Lung microvascular endothelial cell (primary cell): Measurements from ENCODE around the gene MEX3C. TPM values are rescaled to one million over a fixed set of nuclear protein-coding genes. Genes with fewer than 3 reads are reported as not detected.

Experiments
- DNase-seq, 2 donors: peaks; one replicate each; pipeline versions ENCODE4 v3.0.0 to v3.0.0-alpha.2; 2010; ENCODE audit warnings: low read depth in 2 of 2
- total RNA-seq: library from RNA; depleted of rRNA; stranded (reverse); fragments of >200 nt; gene quantifications from 2 replicates; pipeline ENCODE4 v1.2.1, GENCODE V29; 2014

The MEX3C gene
- 25.1 and 26.0 TPM in 2 replicates for total RNA-seq

GRCh38 chr18:51197661-51198424 lies at the start of gene MEX3C:
Gene MEX3C (minus strand): TSS chr18:51197681. CDS start chr18:51197320, 361 bp downstream.
- DNase-seq: peak; percentile 99

DNA sequence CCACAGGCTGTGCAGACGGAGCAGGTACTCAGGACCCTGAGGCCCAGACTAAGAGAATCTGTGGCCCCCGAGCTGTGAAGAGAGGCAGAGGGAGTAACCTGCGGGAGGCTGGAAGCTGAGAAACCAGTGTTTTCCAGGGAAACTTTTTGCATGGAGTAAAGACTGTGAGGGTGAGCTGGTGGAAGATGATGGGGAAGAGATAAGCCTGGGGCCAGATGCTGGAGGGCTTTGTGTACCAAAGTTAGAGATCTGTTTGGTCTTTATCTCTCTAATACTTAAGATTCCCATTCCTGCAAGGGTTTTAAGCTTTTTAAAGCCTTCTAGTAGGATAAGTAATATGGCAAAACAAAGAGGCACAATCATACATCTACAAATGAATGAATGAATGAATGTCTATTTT lies 43.7 kb upstream of the MEX3C start:
- no peak for DNase-seq

DNA sequence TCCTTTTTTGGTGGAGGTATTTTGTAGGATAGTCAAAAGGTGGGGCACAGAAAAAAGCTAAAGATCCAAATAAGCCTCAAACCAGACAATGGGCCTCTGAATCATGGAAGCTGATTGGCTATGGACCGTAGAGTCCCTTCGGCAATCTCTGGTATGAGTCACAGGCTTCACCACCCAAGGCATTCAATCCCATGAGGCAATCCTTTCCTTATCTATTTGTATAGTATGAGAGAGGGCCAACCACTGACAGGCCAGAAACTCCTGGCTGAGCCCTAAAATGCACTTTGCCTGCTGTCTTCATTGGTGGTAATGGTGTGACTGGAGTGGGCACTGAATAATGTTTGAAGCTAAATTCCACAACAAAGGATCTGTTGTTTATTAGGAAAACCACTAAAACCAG lies 38.7 kb upstream of the MEX3C start:
- peak in 1 of 2 donors; percentile 4 for DNase-seq

GRCh38 chr18:51235009-51235789 lies 37.7 kb upstream of the MEX3C start:
- no peak for DNase-seq

DNA sequence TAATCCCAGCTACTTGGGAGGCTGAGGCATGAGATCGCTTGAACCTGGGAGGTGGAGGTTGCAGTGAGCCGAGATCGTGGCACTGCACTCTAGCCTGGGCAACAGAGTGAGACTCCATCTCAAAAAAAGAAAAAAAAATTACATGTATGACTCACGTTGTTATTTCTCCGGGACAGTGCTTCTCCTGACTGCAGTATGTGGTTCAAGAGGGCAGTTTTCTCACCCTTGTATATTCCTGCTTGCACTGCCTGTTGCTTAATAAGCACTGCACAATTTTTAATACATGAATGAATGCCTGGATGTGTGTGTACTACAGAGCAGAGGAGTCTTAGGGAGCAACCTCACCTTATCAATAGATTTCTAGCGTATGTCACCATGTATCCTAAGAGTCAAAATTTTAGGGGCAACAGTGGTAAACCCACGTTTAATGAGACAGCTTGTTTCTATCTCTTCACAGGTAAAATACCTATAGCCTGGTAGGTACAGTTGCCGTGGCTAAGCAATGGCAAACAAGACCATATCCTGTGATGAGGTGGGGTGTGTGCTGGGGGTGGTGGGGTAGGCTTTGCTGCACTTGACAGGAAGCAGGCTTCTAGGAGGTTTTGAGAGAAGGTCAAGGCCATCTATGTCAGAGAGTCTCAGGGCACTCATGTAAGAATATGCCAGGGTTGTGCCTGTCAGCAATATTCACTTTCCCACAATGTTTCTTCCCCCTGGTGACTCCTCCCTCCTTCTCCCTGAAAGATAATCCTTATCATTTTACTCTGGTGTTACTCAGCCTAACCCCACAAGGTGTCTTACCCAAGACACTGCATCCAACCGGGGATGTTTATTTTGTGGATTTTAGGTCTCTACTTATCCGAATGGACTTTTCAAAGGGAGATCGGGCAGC lies 36.9 kb upstream of the MEX3C start:
- DNase-seq: no peak

DNA sequence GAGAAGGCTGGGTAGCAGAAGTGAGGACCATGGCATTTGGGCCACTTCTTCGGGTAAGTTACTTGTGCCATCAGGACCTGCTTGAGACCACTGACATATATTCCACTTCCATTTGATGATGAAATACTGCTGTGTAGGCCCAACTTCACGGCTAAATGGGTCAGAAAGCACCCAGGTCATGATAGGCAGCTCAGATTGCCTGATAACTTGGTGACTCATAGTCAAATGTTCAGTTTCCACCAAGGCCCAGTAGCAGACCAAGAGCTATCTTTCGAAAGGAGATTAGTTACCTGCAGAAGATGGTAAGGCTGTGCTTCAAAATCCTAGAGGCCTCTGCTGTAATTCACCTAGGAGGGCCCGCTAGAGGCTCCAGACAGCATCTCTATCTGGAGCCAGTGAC lies 31.8 kb upstream of the MEX3C start:
- no peak for DNase-seq

GRCh38 chr18:51227660-51228059 lies 30.2 kb upstream of the MEX3C start:
- no peak for DNase-seq

- no peak for DNase-seq
These were observed 29.3 kb upstream of the MEX3C start for GRCh38 chr18:51226587-51227350.

DNA sequence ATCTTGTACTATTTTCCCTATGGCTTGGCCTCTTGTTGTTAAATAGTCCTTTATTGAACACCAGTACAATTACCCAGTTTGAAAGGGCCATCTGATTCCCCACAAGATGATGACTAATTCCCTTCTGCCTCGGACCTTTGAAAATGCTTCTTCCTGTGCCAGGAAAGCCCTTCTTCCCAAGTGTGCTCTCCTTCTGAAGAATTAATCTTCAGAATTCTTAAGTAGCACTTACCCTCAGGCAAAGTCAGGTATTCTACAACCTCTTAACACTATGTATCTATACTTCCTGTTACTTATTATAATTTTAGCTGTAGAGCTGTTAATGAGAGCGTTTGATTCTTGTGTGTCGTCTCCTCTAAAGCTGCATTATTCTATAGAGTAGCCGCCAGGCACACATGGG lies 28.6 kb upstream of the MEX3C start:
- DNase-seq: no peak

- no peak for DNase-seq
These were observed 15.1 kb upstream of the MEX3C start for GRCh38 chr18:51212606-51213005.

DNA sequence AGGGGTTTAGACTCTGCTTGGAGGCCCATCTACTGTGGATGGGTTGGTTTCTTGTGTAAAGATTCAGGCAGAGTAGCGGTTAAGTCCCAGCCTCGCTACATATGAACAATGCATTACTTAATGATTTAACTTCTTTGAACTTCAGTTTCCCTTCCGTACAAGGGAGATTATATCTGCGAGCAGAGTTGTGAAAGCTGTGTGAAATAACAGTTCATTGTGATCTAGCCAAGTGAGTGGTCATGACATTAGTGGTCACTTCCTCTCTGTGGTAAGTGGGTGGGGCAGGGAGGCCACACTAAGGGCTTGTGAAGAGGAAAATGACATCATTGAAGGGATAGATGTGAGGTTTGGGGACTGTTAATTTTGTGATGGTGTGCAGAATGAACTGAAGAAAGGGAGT lies 14.1 kb upstream of the MEX3C start:
- peak; percentile 51 to 90 for DNase-seq

- peak; percentile 57 to 72 for DNase-seq
These were observed 445 bp downstream of the MEX3C start for GRCh38 chr18:51196811-51197660.

GRCh38 chr18:51196118-51196810 lies 1.2 kb downstream of the MEX3C start:
- DNase-seq: peak in 1 of 2 donors; percentile 30

DNA sequence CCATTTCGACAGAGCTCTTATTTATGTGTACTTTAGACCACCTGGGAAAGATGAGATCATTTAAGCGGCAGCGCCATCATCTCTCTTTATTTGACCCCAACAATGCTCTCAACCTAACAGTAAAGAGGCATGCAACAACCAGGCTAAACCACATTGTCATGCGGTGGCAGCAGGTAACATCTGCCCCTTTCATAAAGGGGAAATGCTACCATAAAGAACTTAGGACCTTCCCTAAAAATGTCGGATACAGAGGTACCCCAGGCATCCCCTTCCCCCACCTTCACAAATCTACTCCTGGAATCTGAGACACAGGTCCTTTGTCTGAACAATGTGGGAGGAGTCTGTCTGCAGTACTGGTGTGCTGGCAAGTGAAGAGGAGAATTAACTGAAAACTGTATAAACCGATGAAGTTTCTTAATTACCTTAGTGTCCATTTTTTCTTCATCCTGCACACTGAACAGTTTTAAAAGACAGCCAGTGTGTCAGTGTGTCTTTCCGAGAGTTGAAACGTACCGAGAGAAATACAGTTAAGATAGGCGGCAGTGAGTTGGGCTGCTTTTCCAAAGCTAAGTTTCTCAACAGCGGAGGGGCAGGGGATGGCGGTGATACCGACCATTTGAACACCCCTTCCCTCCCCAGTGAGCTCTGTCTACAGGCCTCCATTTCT lies 1.9 kb downstream of the MEX3C start:
- peak; percentile 46 to 71 for DNase-seq

- DNase-seq: no peak
These were observed 2.4 kb downstream of the MEX3C start for GRCh38 chr18:51195086-51195450.

DNA sequence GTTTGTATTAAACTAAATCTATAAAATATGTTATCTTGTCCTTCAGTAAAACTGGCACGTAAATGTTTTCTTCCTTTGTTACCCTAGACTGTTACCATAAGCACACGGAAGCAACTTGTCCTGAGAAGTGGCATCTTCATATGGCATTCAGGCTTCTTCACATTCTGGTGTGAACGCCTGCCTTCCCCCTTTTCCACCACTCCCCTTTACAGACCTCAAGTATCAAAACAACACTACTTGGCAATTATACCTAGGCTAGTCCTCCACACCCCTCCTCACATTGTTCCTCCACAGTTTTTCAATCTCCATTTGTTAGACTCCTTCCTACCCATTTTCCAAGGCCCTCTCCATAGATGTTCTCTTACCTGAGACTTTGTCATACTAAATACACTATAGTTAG lies 2.9 kb downstream of the MEX3C start:
- DNase-seq: peak in 1 of 2 donors; percentile 33

DNA sequence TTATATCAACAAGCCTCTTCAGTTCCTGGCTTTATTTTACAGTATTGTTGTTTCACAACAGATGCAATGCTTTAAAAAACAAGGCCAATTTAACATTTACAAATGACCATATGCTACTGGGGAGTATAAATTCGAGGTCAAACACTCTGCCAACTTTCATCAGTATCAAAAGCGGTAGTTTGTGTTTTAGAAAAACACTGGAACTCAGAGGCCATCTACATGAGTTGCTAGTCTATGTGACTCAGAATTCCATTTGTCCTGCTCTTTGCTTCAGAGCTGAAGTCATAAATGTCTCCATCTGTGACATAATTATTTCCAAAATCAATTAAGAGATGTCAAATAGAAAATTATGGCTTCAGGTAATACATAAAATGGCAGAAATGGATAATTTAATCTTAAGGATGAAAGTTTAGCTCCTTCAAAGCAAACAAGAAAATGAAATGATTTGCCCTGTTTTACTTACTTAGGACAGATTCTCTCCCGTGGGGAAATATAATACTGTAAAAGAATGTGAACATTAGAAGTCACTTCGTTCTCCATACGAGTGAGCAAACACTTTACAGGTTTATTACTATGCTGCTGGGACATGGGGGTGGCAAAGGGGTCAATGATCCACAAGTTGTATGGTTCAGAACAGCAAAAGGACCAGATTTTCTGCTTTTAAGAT lies 3.7 kb downstream of the MEX3C start:
- DNase-seq: peak; percentile 9 to 35

DNA sequence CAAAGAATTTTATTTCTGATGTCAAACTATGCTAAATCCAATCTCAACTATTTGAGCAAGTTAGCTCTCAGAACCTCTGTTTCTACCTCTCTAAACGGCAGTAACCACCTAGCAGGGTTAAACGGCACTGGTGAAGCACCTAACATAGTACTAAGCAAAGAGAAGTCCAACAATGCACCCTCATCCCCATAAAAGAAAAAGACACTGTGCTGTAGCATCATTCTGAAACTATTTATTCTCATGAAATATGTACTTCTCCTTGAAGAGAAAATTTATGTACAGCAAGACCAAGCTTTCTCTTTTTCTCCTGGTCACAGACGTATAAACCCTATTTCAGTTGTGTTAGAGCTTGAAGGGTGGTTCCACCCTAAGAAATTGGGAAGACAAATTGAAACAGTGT lies 4.8 kb downstream of the MEX3C start:
- DNase-seq: no peak
